Stomach (tissue), 9 donors: ENCODE data around the gene KCNAB1. TPM values are rescaled to one million over a fixed set of nuclear protein-coding genes. Genes with fewer than 3 reads are reported as not detected.

Experiments used
- DNase-seq, 2 donors: peaks; one replicate each; pipeline versions ENCODE4 v3.0.0 to v3.0.0-alpha.2; 2013 to 2019
- H3K27ac ChIP-seq, 5 donors: fragments of 200-600 bp in 4 of 5; sonication (generic) in 4 of 5; one replicate each; pipeline ENCODE4 v1.5.1; 2013 to 2019; ENCODE audit warnings: mild to moderate bottlenecking in 1 of 5, moderate library complexity in 1 of 5
- H3K27me3 ChIP-seq, 3 donors: fragments of 200-600 bp; sonication (generic); one replicate each; pipeline ENCODE4 v1.5.1; 2017 to 2019; ENCODE audit warnings: mixed run types in 1 of 3
- H3K36me3 ChIP-seq, 4 donors: fragments of 200-600 bp; sonication (generic); 1 replicate in 3 of 4; 2 replicates in 1 of 4; pipeline ENCODE4 v1.5.1; 2016 to 2019
- H3K4me1 ChIP-seq, 4 donors: fragments of 200-600 bp; sonication (generic); one replicate each; pipeline ENCODE4 v1.5.1; 2016 to 2019
- H3K4me3 ChIP-seq, 4 donors: fragments of 200-600 bp; sonication (generic) in 3 of 4; one replicate each; pipeline ENCODE4 v1.5.1; 2016 to 2019; ENCODE audit warnings: mild to moderate bottlenecking in 1 of 4
- H3K9me3 ChIP-seq, 4 donors: fragments of 200-600 bp; sonication (generic); one replicate each; pipeline ENCODE4 v1.5.1; 2016 to 2019
- CTCF ChIP-seq, 7 experiments: fragments of 450-650 bp in 4 of 7; fragments of 200-600 bp in 3 of 7; sonication (generic) in 3 of 7; IDR thresholded peaks; one replicate each; pipeline ENCODE4 v1.5.1; 2016 to 2019; ENCODE audit warnings: antibody characterized with exemption in 7 of 7, control low read depth in 2 of 7, mild to moderate bottlenecking in 1 of 7
- EP300 ChIP-seq: sonication (generic); formaldehyde crosslinking; IDR thresholded peaks from one replicate; pipeline ENCODE4 v1.6.1; 2017; ENCODE audit warnings: antibody characterized with exemption
- POLR2A ChIP-seq, 4 donors: fragments of 450-650 bp; IDR thresholded peaks; one replicate each; pipeline ENCODE4 v1.6.1; 2016; ENCODE audit warnings: antibody characterized with exemption in 4 of 4, control low read depth in 2 of 4, mild to moderate bottlenecking in 1 of 4, moderate library complexity in 1 of 4
- POLR2AphosphoS5 ChIP-seq, 3 donors: sonication (generic); formaldehyde crosslinking; IDR thresholded peaks; one replicate each; pipeline ENCODE4 v1.6.1; 2016; ENCODE audit warnings: antibody characterized with exemption in 3 of 3
- WGBS, 5 donors: extraction: QIAGEN DNeasy Blood & Tissue Kit in 3 of 5; methylation state at CpG; one replicate each; pipeline versions ENCODE4 v1.1.5 to v1.1.7; 2013 to 2018; 5-methylcytosine and 5-hydroxymethylcytosine counted together
- intact Hi-C: fragments of 100-400 bp; cut with DNase I; formaldehyde crosslinking; loops from one replicate; pipeline ENCODE4 v1.15.1; 2023; ENCODE audit warnings: low total_unique reads
- polyA plus RNA-seq, 3 donors: library from polyadenylated mRNA; stranded (reverse); fragments of 200-250 nt; gene quantifications; one replicate each; pipeline ENCODE4 v1.2.3, GENCODE V29; 2013
- total RNA-seq, 5 donors: library from RNA; depleted of rRNA; stranded (reverse); fragments of >200 nt; gene quantifications; one replicate each; pipeline versions ENCODE4 v1.1.0 to v1.2.3, GENCODE V29; 2014 to 2016
- donor health status: healthy with polysubstance abuse.
- donor health status: Bipolar disorder and iron deficiency.
- donor health status: healthy.

The KCNAB1 gene
- total and polyA plus RNA-seq, 8 donors, result 0.12 to 3.8 (median 0.29) TPM; not detected in 2

GRCh38 chr3:156554515-156554841 lies 434.1 kb downstream of the KCNAB1 start:
- WGBS, 5 donors, result 0% methylated on average over 9 to 11 of the region's 11 CpGs
- H3K27ac ChIP-seq, result peak overlapping the region; percentile 87 to 96 (median 92)
- H3K9me3 ChIP-seq, result no peaks in the 10 kb centered on the region
- no peaks in the 10 kb centered on the region for H3K27me3 ChIP-seq
- H3K36me3 ChIP-seq, result peaks cover 0 to 35% (median 24%) of the 10 kb centered on the region in 4 donors
- peak overlapping the region; percentile 78 to 88 (median 86) for H3K4me3 ChIP-seq
- peaks cover 13 to 46% (median 36%) of the 10 kb centered on the region in 4 donors for H3K4me1 ChIP-seq
- intact Hi-C loops, result no loop called here
- no peak for TF ChIP-seq CTCF (IDR thresholded peaks at IDR 0.05)
- TF ChIP-seq EP300, result no peak
- DNase-seq, result peak in 1 of 2 donors; percentile 31

DNA sequence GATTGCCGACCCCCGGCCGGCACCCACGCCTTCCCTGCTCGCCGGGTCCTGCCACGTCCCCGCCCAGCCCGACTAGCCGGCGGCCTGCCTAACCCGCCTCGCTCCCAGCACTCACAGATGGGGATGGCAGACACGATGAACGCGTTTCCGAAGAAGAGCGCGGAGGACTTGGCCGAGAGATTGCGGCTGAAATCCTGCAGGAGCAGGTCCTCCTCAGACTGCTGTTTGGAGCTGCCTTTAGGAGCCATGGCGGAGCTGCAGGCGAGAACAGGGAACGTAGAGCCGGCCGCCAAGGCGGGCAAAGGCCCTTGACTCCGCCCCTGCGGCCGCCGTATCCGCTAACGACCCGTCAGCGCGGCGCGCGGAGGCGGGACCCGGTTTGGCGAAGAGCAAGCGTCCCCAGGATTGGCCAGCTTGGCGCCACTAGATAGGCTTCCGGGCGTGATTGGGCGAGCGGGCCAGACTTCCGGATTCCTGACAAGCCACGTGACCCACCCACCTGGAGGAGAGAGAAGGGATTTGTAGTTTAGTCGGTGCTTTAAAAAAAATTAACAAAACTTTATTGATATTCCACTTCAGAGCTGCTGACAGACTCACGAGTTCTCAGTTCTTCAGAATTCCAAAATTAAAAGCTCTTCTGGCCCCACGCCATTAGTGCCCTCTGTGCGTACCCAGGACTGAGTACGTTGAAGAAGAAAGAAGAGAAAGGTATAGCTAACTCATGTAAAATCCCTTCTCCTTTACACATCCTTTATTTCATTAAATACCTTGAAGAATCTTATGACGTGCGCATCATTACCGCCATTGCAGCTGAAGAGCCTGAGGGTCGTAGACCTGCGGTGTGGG lies 434.7 kb downstream of the KCNAB1 start, which contains the start of gene SSR3:
SSR3 (minus strand) TSS at position 276 of the 846 bp plus-strand sequence; CDS start at position 248, 28 bp downstream.
- peaks cover 13 to 42% (median 35%) of the 10 kb centered on the region in 4 donors for H3K4me1 ChIP-seq
- H3K4me3 ChIP-seq, result peak within 1 kb of the TSS; percentile 78 to 88 (median 86)
- intact Hi-C loops, result no loop called here
- H3K27ac ChIP-seq, result peak within 1 kb of the TSS; percentile 87 to 96 (median 92)
- no peaks in the 10 kb centered on the region for H3K9me3 ChIP-seq
- TF ChIP-seq POLR2AphosphoS5 (IDR thresholded peaks at IDR 0.05), result peak; percentile 62 to 95 (median 94)
- peak in 4 of 7 experiments; percentile 25 to 45 (median 35) for TF ChIP-seq CTCF (IDR thresholded peaks at IDR 0.05)
- TF ChIP-seq EP300, result no peak
- peak in 2 of 4 donors; percentile 43 to 84 for TF ChIP-seq POLR2A (IDR thresholded peaks at IDR 0.05)
- DNase-seq, result peak; percentile 99 to 100
- no peaks in the 10 kb centered on the region for H3K27me3 ChIP-seq
- H3K36me3 ChIP-seq, result peaks cover 0 to 29% (median 19%) of the 10 kb centered on the region in 4 donors
- 3 to 5% (median 4%) methylated on average over 46 to 60 of the region's 60 CpGs for WGBS, 5 donors

DNA sequence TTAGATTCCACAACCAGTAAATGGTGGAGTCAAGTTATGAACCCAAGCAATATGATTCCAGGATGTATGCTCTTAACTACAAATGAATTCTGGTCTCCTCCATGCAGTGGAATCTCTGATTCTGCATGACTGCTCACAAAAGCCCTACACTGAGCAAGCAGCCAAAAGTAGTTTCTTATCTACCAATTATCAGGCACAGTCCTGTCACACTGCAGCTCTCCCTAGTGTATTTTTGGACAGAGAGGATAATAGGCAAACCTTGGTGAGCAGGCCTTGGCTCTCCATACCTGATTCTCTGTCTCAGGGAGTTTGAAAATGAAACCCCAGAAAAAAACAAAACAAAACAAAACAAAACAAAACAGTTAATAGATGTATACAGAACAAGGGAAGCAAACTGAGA lies 438.0 kb downstream of the KCNAB1 start:
- intact Hi-C loops, result no loop called here
- TF ChIP-seq EP300, result no peak
- Histone ChIP-seq H3K4me1 (peaks cover 7 to 9% (median 8%) of the 10 kb centered on the region in 4 donors), H3K36me3 (no peaks in the 10 kb centered on the region), H3K27ac (no peak overlapping the region), H3K27me3 (no peaks in the 10 kb centered on the region), H3K4me3 (no peak overlapping the region), H3K9me3 (no peaks in the 10 kb centered on the region)
- DNase-seq, result no peak

DNA sequence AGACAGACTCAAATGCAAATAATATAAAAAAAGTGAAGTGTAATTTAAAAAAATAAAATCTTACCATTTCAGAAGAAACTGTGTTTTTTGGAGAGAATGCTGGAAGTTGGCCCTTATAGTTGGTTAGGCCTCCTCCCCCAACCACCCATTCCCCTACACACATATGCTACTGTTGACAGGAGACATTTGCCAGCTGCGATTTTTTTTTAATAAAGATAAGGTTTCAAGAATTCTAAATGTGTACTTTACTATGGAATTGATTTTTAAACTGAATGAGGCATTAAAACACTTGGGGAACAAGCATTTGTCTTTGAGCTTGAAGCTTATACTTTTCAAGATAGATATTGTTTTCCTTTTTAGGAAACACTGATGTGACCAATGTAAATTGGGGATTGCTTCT lies 438.9 kb downstream of the KCNAB1 start:
- intact Hi-C loops, result no loop called here
- H3K27ac ChIP-seq, result no peak overlapping the region
- 14 to 35% (median 28%) methylated on average over 1 of the region's 1 CpG for WGBS, 5 donors

More for the DNA sequence above, 438.9 kb downstream of the KCNAB1 start:
- DNase-seq, result peak in 1 of 2 donors; percentile 23
- peaks cover 0 to 4% (median 0%) of the 10 kb centered on the region in 4 donors for H3K4me1 ChIP-seq
- H3K4me3 ChIP-seq, result no peak overlapping the region
- TF ChIP-seq CTCF (IDR thresholded peaks at IDR 0.05) (no peak), EP300 (no peak), POLR2A (IDR thresholded peaks at IDR 0.05) (no peak), POLR2AphosphoS5 (IDR thresholded peaks at IDR 0.05) (no peak)
- no peaks in the 10 kb centered on the region for H3K9me3 ChIP-seq
- no peaks in the 10 kb centered on the region for H3K27me3 ChIP-seq
- no peaks in the 10 kb centered on the region for H3K36me3 ChIP-seq
